Measurements from ENCODE around the gene SFT2D3.
"Not testable (repeated sequence)": the region's sequence is repeated elsewhere in the genome, so short reads cannot be mapped to it uniquely, and the experiment has no call there.

Gene SFT2D3

GRCh38 chr2:127740665-127741288 lies 39.5 kb downstream of the SFT2D3 start:
- DNase-seq (ENCODE audit: low read depth in 2 of 2) = no peak

- no peak for DNase-seq (ENCODE audit: low read depth in 2 of 2)
Observed at GRCh38 chr2:127743477-127744026, 42.3 kb downstream of the SFT2D3 start.

- DNase-seq (ENCODE audit: low read depth in 2 of 2) = no peak
Observed at GRCh38 chr2:127747621-127748020, 46.3 kb downstream of the SFT2D3 start.

GRCh38 chr2:127749537-127749936 lies 48.2 kb downstream of the SFT2D3 start:
- not testable (repeated sequence) for DNase-seq (ENCODE audit: low read depth in 2 of 2)

GRCh38 chr2:127753374-127753773 lies 52.1 kb downstream of the SFT2D3 start:
- DNase-seq (ENCODE audit: low read depth in 2 of 2) = no peak

- DNase-seq (ENCODE audit: low read depth in 2 of 2) = no peak
Observed at GRCh38 chr2:127754186-127754585, 52.9 kb downstream of the SFT2D3 start.
